Activated effector memory CD4-positive, alpha-beta T cell treated with Interleukin-2 at 50 U/mL for 16 hours (primary cell): ENCODE results near the gene TBX21.

Experiments used
- DNase-seq: peaks from one replicate; pipeline ENCODE4 v3.0.0-alpha.2; 2020

Gene TBX21

GRCh38 chr17:47733047-47733673 lies at the start of gene TBX21:
Gene TBX21, plus strand, starts transcription at chr17:47733236. Its CDS starts 219 bp downstream, at chr17:47733455.
- peak; percentile 86 for DNase-seq

- DNase-seq, result no peak
These were observed 49.0 kb upstream of the TBX21 start for GRCh38 chr17:47684025-47684424.

- DNase-seq, result no peak
These were observed 48.4 kb upstream of the TBX21 start for GRCh38 chr17:47684535-47685193.

- no peak for DNase-seq
These were observed 47.3 kb upstream of the TBX21 start for GRCh38 chr17:47685556-47686275.

GRCh38 chr17:47686276-47686635 lies 46.8 kb upstream of the TBX21 start:
- DNase-seq, result no peak

GRCh38 chr17:47686664-47687327 lies 46.2 kb upstream of the TBX21 start:
- DNase-seq, result no peak

- no peak for DNase-seq
These were observed 45.7 kb upstream of the TBX21 start for GRCh38 chr17:47687328-47687690.

- DNase-seq, result no peak
These were observed 45.3 kb upstream of the TBX21 start for GRCh38 chr17:47687748-47688147.

- no peak for DNase-seq
These were observed 42.9 kb upstream of the TBX21 start for GRCh38 chr17:47690121-47690520.

GRCh38 chr17:47692137-47692894 lies 40.7 kb upstream of the TBX21 start:
- no peak for DNase-seq

- DNase-seq, result no peak
These were observed 39.9 kb upstream of the TBX21 start for GRCh38 chr17:47692895-47693730.

GRCh38 chr17:47693731-47694580 lies 39.1 kb upstream of the TBX21 start, which contains the start of gene TBKBP1:
Gene TBKBP1, plus strand, starts transcription at chr17:47694161. Its CDS starts 1,952 bp downstream, at chr17:47696113.
- DNase-seq, result no peak

GRCh38 chr17:47694581-47695428 lies 38.2 kb upstream of the TBX21 start:
- DNase-seq, result no peak

GRCh38 chr17:47695429-47696376 lies 37.3 kb upstream of the TBX21 start:
- DNase-seq, result no peak

- no peak for DNase-seq
These were observed 36.1 kb upstream of the TBX21 start for GRCh38 chr17:47696717-47697642.

GRCh38 chr17:47697906-47698711 lies 34.9 kb upstream of the TBX21 start:
- DNase-seq, result no peak
